Central memory CD8-positive, alpha-beta T cell (primary cell): ENCODE measurements around the gene ZNF77.
A peak's percentile ranks its signal among the peaks of the same experiment; 100 is the strongest.
"Not testable (repeated sequence)": the region's sequence is repeated elsewhere in the genome, so short reads cannot be mapped to it uniquely, and the experiment has no call there.

Source experiments
- ATAC-seq: fragments of 150-1000 bp; cut with Tn5 transposase; replicated peaks from 2 replicates; pipeline ENCODE4 v1.10.0; 2022; ENCODE audit warnings: mild to moderate bottlenecking, moderate FRiP score, moderate number of reproducible peaks; ENCODE audit not compliant: poor library complexity, severe bottlenecking; ENCODE audit errors: extremely low read depth
- DNase-seq, 2 donors: peaks; one replicate each; pipeline ENCODE4 v3.0.0; 2021; ENCODE audit warnings: low spot score in 2 of 2
- H3K27ac Mint-ChIP-seq: one replicate; pipeline ENCODE4 v1.8.0; 2022; ENCODE audit warnings: low read depth, mild to moderate bottlenecking, moderate library complexity, mixed read lengths
- H3K27me3 Mint-ChIP-seq: one replicate; pipeline ENCODE4 v1.8.0; 2022; ENCODE audit warnings: mixed read lengths
- H3K36me3 Mint-ChIP-seq: one replicate; pipeline ENCODE4 v1.8.0; 2022; ENCODE audit warnings: mild to moderate bottlenecking, moderate library complexity, mixed read lengths; ENCODE audit not compliant: insufficient read depth
- H3K4me1 Mint-ChIP-seq: one replicate; pipeline ENCODE4 v1.8.0; 2022; ENCODE audit warnings: mixed read lengths
- H3K4me3 Mint-ChIP-seq: one replicate; pipeline ENCODE4 v1.8.0; 2022; ENCODE audit warnings: mild to moderate bottlenecking, moderate library complexity, mixed read lengths
- H3K9me3 Mint-ChIP-seq: one replicate; pipeline ENCODE4 v1.8.0; 2022; ENCODE audit warnings: mixed read lengths

ZNF77 gene

GRCh38 chr19:2944775-2945574 lies at the start of gene ZNF77:
Gene ZNF77 (minus strand): TSS chr19:2944971. CDS start chr19:2944840, 131 bp downstream.
- H3K4me3 Mint-ChIP-seq, result peak within 1 kb of the TSS; percentile 94
- peaks cover 16% of the 10 kb centered on the region for H3K36me3 Mint-ChIP-seq

GRCh38 chr19:2993579-2993978 lies 48.8 kb upstream of the ZNF77 start:
- no peak overlapping the region for H3K4me3 Mint-ChIP-seq
- no peak overlapping the region for H3K27ac Mint-ChIP-seq
- DNase-seq, result no peak
- peaks cover 6% of the 10 kb centered on the region for H3K27me3 Mint-ChIP-seq
- ATAC-seq, result no peak
- H3K9me3 Mint-ChIP-seq, result no peaks in the 10 kb centered on the region
- H3K4me1 Mint-ChIP-seq, result no peaks in the 10 kb centered on the region
- no peaks in the 10 kb centered on the region for H3K36me3 Mint-ChIP-seq

More at GRCh38 chr19:2944775-2945574, at the start of gene ZNF77:
- no peaks in the 10 kb centered on the region for H3K9me3 Mint-ChIP-seq
- peak; percentile 98 for DNase-seq
- peaks cover 37% of the 10 kb centered on the region for H3K4me1 Mint-ChIP-seq
- H3K27me3 Mint-ChIP-seq, result no peaks in the 10 kb centered on the region
- H3K27ac Mint-ChIP-seq, result peak within 1 kb of the TSS; percentile 95
- peak; percentile 100 for ATAC-seq

- H3K27ac Mint-ChIP-seq, result no peak overlapping the region
- no peak for DNase-seq
- no peak overlapping the region for H3K4me3 Mint-ChIP-seq
- no peaks in the 10 kb centered on the region for H3K9me3 Mint-ChIP-seq
- H3K4me1 Mint-ChIP-seq, result no peaks in the 10 kb centered on the region
- peaks cover 11% of the 10 kb centered on the region for H3K27me3 Mint-ChIP-seq
- no peak for ATAC-seq
- H3K36me3 Mint-ChIP-seq, result no peaks in the 10 kb centered on the region
Measured at GRCh38 chr19:2992958-2993357, 48.2 kb upstream of the ZNF77 start.

- not testable (repeated sequence) for H3K36me3 Mint-ChIP-seq, H3K9me3 Mint-ChIP-seq, H3K27ac Mint-ChIP-seq, ATAC-seq, DNase-seq, H3K4me3 Mint-ChIP-seq, H3K4me1 Mint-ChIP-seq
- H3K27me3 Mint-ChIP-seq, result peaks cover 11% of the 10 kb centered on the region
Measured at GRCh38 chr19:2992333-2992732, 47.6 kb upstream of the ZNF77 start.

- Mint-ChIP-seq H3K27ac (no peak overlapping the region), H3K27me3 (peaks cover 19% of the 10 kb centered on the region), H3K36me3 (no peaks in the 10 kb centered on the region), H3K4me3 (no peak overlapping the region), H3K4me1 (no peaks in the 10 kb centered on the region), H3K9me3 (no peaks in the 10 kb centered on the region)
- ATAC-seq (no peak), DNase-seq (no peak)
Measured at GRCh38 chr19:2989236-2989946, 44.6 kb upstream of the ZNF77 start.

GRCh38 chr19:2988568-2988967 lies 43.8 kb upstream of the ZNF77 start:
- Mint-ChIP-seq H3K27ac (no peak overlapping the region), H3K4me3 (no peak overlapping the region), H3K27me3 (peaks cover 21% of the 10 kb centered on the region), H3K4me1 (no peaks in the 10 kb centered on the region), H3K9me3 (no peaks in the 10 kb centered on the region), H3K36me3 (no peaks in the 10 kb centered on the region)
- no peak for DNase-seq
- ATAC-seq, result no peak

- Mint-ChIP-seq H3K27ac (no peak overlapping the region), H3K4me3 (no peak overlapping the region), H3K9me3 (no peaks in the 10 kb centered on the region), H3K27me3 (peaks cover 29% of the 10 kb centered on the region), H3K4me1 (no peaks in the 10 kb centered on the region), H3K36me3 (no peaks in the 10 kb centered on the region)
- DNase-seq, result no peak
- ATAC-seq, result no peak
Measured at GRCh38 chr19:2987797-2988196, 43.0 kb upstream of the ZNF77 start.

GRCh38 chr19:2986951-2987524 lies 42.3 kb upstream of the ZNF77 start:
- Mint-ChIP-seq H3K27me3 (peaks cover 36% of the 10 kb centered on the region), H3K4me1 (no peaks in the 10 kb centered on the region), H3K4me3 (no peak overlapping the region), H3K27ac (no peak overlapping the region), H3K9me3 (no peaks in the 10 kb centered on the region), H3K36me3 (no peaks in the 10 kb centered on the region)
- no peak for DNase-seq
- no peak for ATAC-seq

- Mint-ChIP-seq H3K4me3 (no peak overlapping the region), H3K27ac (no peak overlapping the region), H3K4me1 (no peaks in the 10 kb centered on the region), H3K9me3 (no peaks in the 10 kb centered on the region), H3K27me3 (peaks cover 44% of the 10 kb centered on the region), H3K36me3 (no peaks in the 10 kb centered on the region)
- DNase-seq (no peak), ATAC-seq (no peak)
Measured at GRCh38 chr19:2984215-2984528, 39.4 kb upstream of the ZNF77 start.

GRCh38 chr19:2983351-2984214 lies 38.8 kb upstream of the ZNF77 start:
- Mint-ChIP-seq H3K27ac (no peak overlapping the region), H3K36me3 (no peaks in the 10 kb centered on the region), H3K4me3 (no peak overlapping the region), H3K27me3 (peaks cover 38% of the 10 kb centered on the region), H3K4me1 (no peaks in the 10 kb centered on the region), H3K9me3 (no peaks in the 10 kb centered on the region)
- ATAC-seq (no peak), DNase-seq (no peak)

- no peak overlapping the region for H3K27ac Mint-ChIP-seq
Measured at GRCh38 chr19:2982983-2983350, 38.2 kb upstream of the ZNF77 start.

GRCh38 chr19:2982561-2982960 lies 37.8 kb upstream of the ZNF77 start:
- Mint-ChIP-seq H3K27ac (no peak overlapping the region), H3K4me1 (no peaks in the 10 kb centered on the region)

More at GRCh38 chr19:2982983-2983350, 38.2 kb upstream of the ZNF77 start:
- Mint-ChIP-seq H3K4me1 (no peaks in the 10 kb centered on the region), H3K4me3 (no peak overlapping the region), H3K27me3 (peaks cover 33% of the 10 kb centered on the region), H3K36me3 (no peaks in the 10 kb centered on the region), H3K9me3 (no peaks in the 10 kb centered on the region)
- no peak for ATAC-seq
- DNase-seq, result no peak

More at GRCh38 chr19:2982561-2982960, 37.8 kb upstream of the ZNF77 start:
- Mint-ChIP-seq H3K9me3 (no peaks in the 10 kb centered on the region), H3K27me3 (peaks cover 33% of the 10 kb centered on the region), H3K4me3 (no peak overlapping the region), H3K36me3 (no peaks in the 10 kb centered on the region)
- ATAC-seq (no peak), DNase-seq (no peak)
